ENCODE measurements around the gene ZNF716. TPM values are rescaled to one million over a fixed set of nuclear protein-coding genes. Genes with fewer than 3 reads are reported as not detected.

ZNF716 gene
- total RNA-seq, 1 donor, result not detected

DNA sequence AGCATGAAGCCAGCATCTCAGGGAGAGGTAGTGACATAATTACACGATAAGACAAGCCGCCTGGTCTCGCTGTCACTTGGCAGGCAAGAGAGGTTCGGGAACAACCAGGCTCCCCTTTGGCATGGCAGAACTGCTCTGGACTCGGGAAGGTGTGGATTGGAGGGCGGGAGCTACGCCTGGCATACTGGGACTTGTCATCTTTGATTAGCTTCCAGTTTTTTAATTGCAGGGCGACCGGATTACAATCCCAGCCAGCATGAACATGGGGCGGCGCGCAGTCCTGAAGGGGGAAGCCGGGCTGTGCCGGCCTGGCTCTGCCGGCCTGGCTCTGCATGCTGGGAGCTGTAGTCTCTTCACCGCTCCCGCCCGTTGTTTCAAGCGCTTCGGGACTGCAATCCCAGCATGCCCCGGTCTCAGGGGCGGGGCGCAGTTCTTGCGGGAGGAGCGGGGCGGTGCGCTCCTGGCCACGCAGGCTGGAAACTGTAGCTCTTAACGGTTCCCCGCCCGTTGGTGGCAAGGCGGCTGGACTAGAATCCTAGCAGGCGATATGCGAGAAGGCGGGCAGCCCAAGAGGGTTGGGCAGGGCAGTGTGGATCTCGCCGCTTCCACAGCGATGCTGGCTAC lies 45.5 kb upstream of the ZNF716 start:
- no peak overlapping the region for H3K4me2 ChIP-seq (ENCODE audit: insufficient read depth, low read length)
- H3K27me3 ChIP-seq (ENCODE audit: insufficient read depth, low read length), result no peaks in the 10 kb centered on the region
- peak; percentile 76 for DNase-seq (ENCODE audit: insufficient read length, low spot score, missing footprints)
- no peaks in the 10 kb centered on the region for H3K36me3 ChIP-seq (ENCODE audit: insufficient read depth, low read length)
- TF ChIP-seq, protein P1, sequence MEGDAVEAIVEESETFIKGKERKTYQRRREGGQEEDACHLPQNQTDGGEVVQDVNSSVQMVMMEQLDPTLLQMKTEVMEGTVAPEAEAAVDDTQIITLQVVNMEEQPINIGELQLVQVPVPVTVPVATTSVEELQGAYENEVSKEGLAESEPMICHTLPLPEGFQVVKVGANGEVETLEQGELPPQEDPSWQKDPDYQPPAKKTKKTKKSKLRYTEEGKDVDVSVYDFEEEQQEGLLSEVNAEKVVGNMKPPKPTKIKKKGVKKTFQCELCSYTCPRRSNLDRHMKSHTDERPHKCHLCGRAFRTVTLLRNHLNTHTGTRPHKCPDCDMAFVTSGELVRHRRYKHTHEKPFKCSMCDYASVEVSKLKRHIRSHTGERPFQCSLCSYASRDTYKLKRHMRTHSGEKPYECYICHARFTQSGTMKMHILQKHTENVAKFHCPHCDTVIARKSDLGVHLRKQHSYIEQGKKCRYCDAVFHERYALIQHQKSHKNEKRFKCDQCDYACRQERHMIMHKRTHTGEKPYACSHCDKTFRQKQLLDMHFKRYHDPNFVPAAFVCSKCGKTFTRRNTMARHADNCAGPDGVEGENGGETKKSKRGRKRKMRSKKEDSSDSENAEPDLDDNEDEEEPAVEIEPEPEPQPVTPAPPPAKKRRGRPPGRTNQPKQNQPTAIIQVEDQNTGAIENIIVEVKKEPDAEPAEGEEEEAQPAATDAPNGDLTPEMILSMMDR (IDR thresholded peaks at IDR 0.05; ENCODE audit: extremely low read depth, low read depth, low read length), result no peak
- H3K4me3 ChIP-seq (ENCODE audit: insufficient read depth, low read length), result no peak overlapping the region
- H2AFZ ChIP-seq (ENCODE audit: low read length), result no peak overlapping the region
- no peaks in the 10 kb centered on the region for H3K79me2 ChIP-seq (ENCODE audit: insufficient read depth, low read length)
- no peaks in the 10 kb centered on the region for H3K4me1 ChIP-seq (ENCODE audit: insufficient read depth, low read length)
- no peak overlapping the region for H3K27ac ChIP-seq (ENCODE audit: low read depth, low read length)
- no peaks in the 10 kb centered on the region for H3K9me3 ChIP-seq (ENCODE audit: low read depth, low read length)
- H4K20me1 ChIP-seq (ENCODE audit: insufficient read depth, low read length), result no peaks in the 10 kb centered on the region

DNA sequence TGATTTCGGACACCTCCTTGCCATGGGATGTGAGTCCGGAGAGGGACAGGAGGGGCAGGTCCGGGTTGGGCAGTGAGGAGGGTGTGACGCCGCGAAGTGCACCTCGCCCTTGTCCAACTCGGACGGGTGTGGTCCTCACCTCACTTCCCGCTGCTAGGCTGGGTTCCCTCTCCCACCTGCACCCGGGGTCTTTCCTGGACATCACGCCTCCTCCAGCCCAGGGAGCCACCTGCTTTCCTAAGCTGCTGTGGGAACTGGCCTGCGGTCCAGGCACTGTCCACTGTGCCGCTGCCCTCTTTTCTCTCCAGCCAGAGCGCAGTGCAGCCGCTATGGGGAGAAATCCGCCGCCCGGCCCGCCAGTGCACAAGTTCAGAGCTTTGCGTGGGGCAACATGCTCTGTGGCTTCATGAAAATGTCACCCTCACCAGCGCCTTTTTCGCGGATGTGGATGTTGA lies 45.0 kb upstream of the ZNF716 start:
- H3K4me2 ChIP-seq (ENCODE audit: insufficient read depth, low read length), result no peak overlapping the region

DNA sequence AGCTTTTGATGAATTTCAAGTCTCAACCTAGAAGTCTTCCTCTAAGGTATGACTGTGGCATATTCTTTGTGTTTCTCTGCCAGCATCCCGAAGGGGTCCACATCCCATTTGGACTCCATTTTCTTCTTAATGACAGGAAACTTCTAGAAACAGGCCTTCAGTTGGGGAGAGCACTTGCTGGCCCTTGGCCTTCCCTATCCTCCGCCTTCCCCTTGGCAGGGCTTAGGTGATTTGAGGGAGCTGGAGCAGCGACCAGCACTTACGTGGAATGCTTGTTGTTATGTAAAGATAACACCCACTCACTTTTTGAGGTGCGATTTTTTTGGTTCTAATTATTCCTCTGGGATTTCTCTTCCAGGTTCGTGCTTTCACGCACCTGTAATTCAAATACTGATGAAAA lies 42.9 kb upstream of the ZNF716 start:
- no peaks in the 10 kb centered on the region for H4K20me1 ChIP-seq (ENCODE audit: insufficient read depth, low read length)
- H3K79me2 ChIP-seq (ENCODE audit: insufficient read depth, low read length), result no peaks in the 10 kb centered on the region
- H3K4me3 ChIP-seq (ENCODE audit: insufficient read depth, low read length), result no peak overlapping the region
- no peaks in the 10 kb centered on the region for H3K27me3 ChIP-seq (ENCODE audit: insufficient read depth, low read length)
- no peak for DNase-seq (ENCODE audit: insufficient read length, low spot score, missing footprints)
- H3K36me3 ChIP-seq (ENCODE audit: insufficient read depth, low read length), result no peaks in the 10 kb centered on the region
- no peak overlapping the region for H3K27ac ChIP-seq (ENCODE audit: low read depth, low read length)
- no peaks in the 10 kb centered on the region for H3K9me3 ChIP-seq (ENCODE audit: low read depth, low read length)
- TF ChIP-seq, protein P1 (IDR thresholded peaks at IDR 0.05; ENCODE audit: extremely low read depth, low read depth, low read length), result no peak
- no peaks in the 10 kb centered on the region for H3K4me1 ChIP-seq (ENCODE audit: insufficient read depth, low read length)
- no peak overlapping the region for H2AFZ ChIP-seq (ENCODE audit: low read length)
- no peak overlapping the region for H3K4me2 ChIP-seq (ENCODE audit: insufficient read depth, low read length)

More for the DNA sequence above, 45.0 kb upstream of the ZNF716 start:
- no peak for DNase-seq (ENCODE audit: insufficient read length, low spot score, missing footprints)
- H3K79me2 ChIP-seq (ENCODE audit: insufficient read depth, low read length), result no peaks in the 10 kb centered on the region
- no peak overlapping the region for H3K27ac ChIP-seq (ENCODE audit: low read depth, low read length)
- no peak overlapping the region for H3K4me3 ChIP-seq (ENCODE audit: insufficient read depth, low read length)
- H4K20me1 ChIP-seq (ENCODE audit: insufficient read depth, low read length), result no peaks in the 10 kb centered on the region
- TF ChIP-seq, protein P1 (IDR thresholded peaks at IDR 0.05; ENCODE audit: extremely low read depth, low read depth, low read length), result no peak
- H2AFZ ChIP-seq (ENCODE audit: low read length), result no peak overlapping the region
- H3K4me1 ChIP-seq (ENCODE audit: insufficient read depth, low read length), result no peaks in the 10 kb centered on the region
- no peaks in the 10 kb centered on the region for H3K36me3 ChIP-seq (ENCODE audit: insufficient read depth, low read length)
- no peaks in the 10 kb centered on the region for H3K27me3 ChIP-seq (ENCODE audit: insufficient read depth, low read length)
- no peaks in the 10 kb centered on the region for H3K9me3 ChIP-seq (ENCODE audit: low read depth, low read length)

DNA sequence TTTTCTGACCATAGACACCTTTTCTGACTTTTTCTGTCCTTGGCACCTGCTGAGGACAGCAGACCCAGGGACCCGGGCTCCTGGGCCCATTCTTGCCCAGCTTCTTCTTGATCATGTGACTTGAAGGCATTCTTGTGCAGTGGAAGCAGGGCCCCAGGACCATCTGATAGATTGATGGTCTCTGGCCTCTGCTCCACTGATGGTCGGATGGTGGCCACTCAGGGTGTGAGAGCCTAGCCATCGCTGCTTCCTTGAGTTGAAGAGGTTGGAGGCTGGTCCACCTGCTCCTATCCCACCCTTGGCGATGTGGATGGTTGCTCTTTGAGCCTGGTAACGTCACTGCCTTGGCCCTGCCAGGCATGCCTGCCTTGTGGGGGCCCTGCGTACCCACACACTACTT lies 37.8 kb upstream of the ZNF716 start:
- Histone ChIP-seq H3K4me1 (ENCODE audit: insufficient read depth, low read length) (no peaks in the 10 kb centered on the region), H3K4me3 (ENCODE audit: insufficient read depth, low read length) (no peak overlapping the region), H4K20me1 (ENCODE audit: insufficient read depth, low read length) (no peaks in the 10 kb centered on the region), H3K27me3 (ENCODE audit: insufficient read depth, low read length) (no peaks in the 10 kb centered on the region), H3K36me3 (ENCODE audit: insufficient read depth, low read length) (no peaks in the 10 kb centered on the region), H3K4me2 (ENCODE audit: insufficient read depth, low read length) (no peak overlapping the region), H3K9me3 (ENCODE audit: low read depth, low read length) (no peaks in the 10 kb centered on the region), H3K27ac (ENCODE audit: low read depth, low read length) (no peak overlapping the region), H3K79me2 (ENCODE audit: insufficient read depth, low read length) (no peaks in the 10 kb centered on the region), H2AFZ (ENCODE audit: low read length) (no peak overlapping the region)
- TF ChIP-seq, protein P1 (IDR thresholded peaks at IDR 0.05; ENCODE audit: extremely low read depth, low read depth, low read length), result no peak
- DNase-seq (ENCODE audit: insufficient read length, low spot score, missing footprints), result no peak
